OCI-M1 (cell line): ENCODE data around the gene TNXB.
"Not testable (repeated sequence)": the region's sequence is repeated elsewhere in the genome, so short reads cannot be mapped to it uniquely, and the experiment has no call there.

ENCODE experiments used
- DNase-seq: peaks from one replicate; lab custom pipeline; 2025; lab: John Stamatoyannopoulos, UW

Gene TNXB

DNA sequence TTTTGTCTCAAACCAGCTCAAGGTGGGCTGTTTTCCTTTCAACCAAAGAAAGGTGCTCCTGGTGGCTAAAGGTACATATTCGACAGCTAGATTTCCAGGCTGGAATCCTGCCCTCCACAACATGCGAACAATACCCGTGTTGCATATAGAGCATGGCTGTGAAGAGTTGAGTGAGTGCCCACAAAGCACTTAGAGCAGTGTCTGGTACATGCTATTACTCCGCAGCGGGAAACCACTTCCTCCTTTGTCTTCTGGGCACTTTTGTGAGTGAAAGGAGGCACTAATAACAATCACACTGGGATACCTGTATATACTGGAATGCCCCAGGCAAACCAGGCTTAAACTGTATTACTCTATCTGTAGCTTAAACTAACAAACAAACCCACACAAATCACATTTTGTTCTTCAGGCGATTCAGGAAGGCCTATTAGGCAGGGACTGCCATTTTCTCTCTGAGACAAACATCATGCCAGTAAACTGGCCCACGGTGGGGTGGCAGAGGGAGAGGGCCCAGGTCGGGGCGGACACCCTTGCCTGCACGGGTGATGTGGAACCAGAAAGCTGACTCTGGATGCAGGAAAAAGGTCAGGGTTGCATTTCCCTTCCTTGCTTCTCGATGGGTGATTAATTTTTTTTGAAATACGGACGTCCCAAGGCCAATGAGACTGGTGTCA is 104.1 kb downstream of the TNXB start:
- not testable (repeated sequence) for DNase-seq

DNA sequence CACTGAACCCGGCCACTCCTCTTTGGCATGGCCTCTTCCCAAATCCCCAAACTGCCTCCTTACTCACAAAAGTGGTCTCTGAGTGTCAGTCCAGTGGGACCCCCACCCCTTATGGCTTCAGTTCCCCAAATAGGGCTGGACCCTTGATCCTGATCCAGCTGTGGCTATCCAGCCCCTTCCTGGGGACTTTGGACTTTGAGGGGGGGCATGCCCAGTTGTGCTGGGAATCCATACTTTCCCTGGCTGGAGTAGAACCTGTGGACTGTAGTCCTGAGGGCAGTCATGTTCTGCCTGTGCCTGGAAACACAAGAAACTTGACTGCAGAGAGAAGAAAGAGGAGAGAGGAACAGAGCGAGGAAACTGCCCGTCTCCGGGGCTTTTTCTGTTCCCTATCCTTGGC is 104.7 kb downstream of the TNXB start:
- DNase-seq = not testable (repeated sequence)

DNA sequence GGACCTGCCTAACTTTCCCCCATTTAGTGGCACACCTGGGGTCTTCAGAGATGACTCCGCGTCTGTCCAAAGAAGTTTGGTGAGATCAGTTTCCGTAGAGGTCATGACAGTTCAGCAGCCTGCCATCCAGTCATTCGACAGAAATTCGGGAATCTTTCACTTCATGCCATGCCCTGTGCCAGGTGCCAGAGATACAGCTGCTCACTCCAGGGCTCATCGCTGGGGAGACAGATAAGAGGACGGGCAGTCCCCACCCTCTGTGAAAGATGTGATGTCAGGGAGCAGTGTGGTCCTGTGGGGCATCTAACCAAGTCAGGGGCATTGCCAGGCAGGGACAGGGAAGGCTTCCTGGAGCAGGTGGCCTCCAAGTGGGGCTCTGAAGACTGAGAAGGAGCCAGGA is 105.8 kb downstream of the TNXB start:
- not testable (repeated sequence) for DNase-seq

DNA sequence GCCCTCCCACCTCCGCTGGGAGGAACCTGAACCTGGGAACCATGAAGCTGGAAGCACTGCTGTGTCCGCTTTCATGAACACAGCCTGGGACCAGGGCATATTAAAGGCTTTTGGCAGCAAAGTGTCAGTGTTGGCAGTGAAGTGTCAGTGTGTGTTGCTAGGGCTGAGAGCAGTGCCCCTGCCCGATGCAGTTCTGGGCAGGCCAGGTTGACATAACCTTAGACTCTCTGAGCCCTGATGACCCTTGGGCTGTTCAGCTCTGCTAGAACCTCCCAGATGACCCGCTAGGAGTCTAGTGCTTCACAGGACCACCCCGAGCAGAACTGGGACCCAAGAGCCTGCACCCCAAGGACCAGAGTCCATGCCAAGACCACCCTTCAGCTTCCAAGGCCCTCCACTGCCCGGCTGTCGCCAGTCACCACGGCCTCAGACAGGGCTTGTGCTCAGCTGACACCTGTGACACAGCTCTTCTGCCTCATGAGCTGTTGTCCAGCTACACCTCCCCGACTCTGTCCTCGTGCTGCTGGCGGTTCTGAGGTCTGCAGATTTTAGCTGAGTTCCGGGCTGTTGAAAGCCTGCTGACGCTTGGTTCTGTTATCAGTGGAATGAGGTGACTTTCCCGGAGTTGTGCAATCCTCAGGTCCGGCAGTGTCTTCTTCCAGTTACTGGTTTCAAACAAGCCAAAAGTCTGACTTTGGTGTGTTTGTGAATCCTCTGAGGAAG is 106.4 kb downstream of the TNXB start:
- DNase-seq = not testable (repeated sequence)

DNA sequence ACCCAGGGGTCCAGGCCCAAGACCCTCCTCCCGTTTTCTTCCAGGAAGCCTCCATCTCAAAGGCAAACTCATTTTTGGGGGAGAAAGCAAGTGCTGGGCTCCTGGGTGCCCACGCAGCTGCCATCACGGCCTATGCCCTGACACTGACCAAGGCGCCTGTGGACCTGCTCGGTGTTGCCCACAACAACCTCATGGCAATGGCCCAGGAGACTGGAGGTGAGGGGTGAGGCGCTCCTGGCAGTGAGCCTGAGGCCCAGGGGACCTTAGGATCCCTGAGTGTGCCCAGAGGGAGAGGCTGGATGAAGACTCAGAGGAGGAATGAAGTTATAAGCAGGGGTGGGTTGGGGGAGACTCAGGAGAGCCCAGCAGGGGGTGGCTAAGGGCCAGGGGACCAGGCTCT is 112.8 kb downstream of the TNXB start:
- DNase-seq = not testable (repeated sequence)

DNA sequence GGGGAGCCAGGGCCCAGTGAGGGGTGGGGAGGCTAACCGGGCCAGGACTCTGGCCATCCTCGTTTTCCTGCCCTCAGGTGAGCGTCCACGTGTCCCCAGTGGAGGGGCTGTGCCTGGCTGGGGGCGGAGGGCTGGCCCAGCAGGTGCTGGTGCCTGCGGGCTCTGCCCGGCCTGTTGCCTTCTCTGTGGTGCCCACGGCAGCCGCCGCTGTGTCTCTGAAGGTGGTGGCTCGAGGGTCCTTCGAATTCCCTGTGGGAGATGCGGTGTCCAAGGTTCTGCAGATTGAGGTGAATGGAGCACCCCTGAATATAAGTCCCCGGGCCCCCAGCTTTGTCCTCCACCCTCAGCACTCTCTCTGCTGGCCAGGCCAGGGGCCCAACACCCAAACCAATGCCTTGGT is 114.7 kb downstream of the TNXB start:
- not testable (repeated sequence) for DNase-seq
